Ascending aorta (tissue), 2 donors: ENCODE measurements around the gene NDUFV2. TPM values are rescaled to one million over a fixed set of nuclear protein-coding genes. Genes with fewer than 3 reads are reported as not detected.
"Not testable (repeated sequence)": the region's sequence is repeated elsewhere in the genome, so short reads cannot be mapped to it uniquely, and the experiment has no call there.

ENCODE experiments used
- DNase-seq, 2 donors: peaks; one replicate each; pipeline ENCODE4 v3.0.0-alpha.2; 2019; ENCODE audit warnings: low spot score in 2 of 2
- H3K27ac ChIP-seq, 2 donors: fragments of 200-600 bp; sonication (generic); one replicate each; pipeline ENCODE4 v1.5.1; 2016 to 2017; ENCODE audit warnings: mild to moderate bottlenecking in 1 of 2
- H3K27me3 ChIP-seq: fragments of 200-600 bp; sonication (generic); one replicate; pipeline ENCODE4 v1.5.1; 2017
- H3K36me3 ChIP-seq, 2 donors: fragments of 200-600 bp; sonication (generic); one replicate each; pipeline ENCODE4 v1.5.1; 2016
- H3K4me1 ChIP-seq, 2 donors: fragments of 200-600 bp; sonication (generic); one replicate each; pipeline ENCODE4 v1.5.1; 2016 to 2017; ENCODE audit warnings: mild to moderate bottlenecking in 1 of 2
- H3K4me3 ChIP-seq, 2 donors: fragments of 200-600 bp; sonication (generic); one replicate each; pipeline ENCODE4 v1.5.1; 2016 to 2017; ENCODE audit warnings: mild to moderate bottlenecking in 1 of 2
- H3K9me3 ChIP-seq, 2 donors: fragments of 200-600 bp; sonication (generic); one replicate each; pipeline ENCODE4 v1.5.1; 2016
- CTCF ChIP-seq, 3 experiments: fragments of 200-600 bp in 2 of 3; fragments of 450-650 bp in 1 of 3; sonication (generic) in 2 of 3; IDR thresholded peaks; one replicate each; pipeline ENCODE4 v1.5.1; 2016 to 2019; ENCODE audit warnings: antibody characterized with exemption in 3 of 3, mild to moderate bottlenecking in 1 of 3, moderate library complexity in 1 of 3
- intact Hi-C: fragments of 100-400 bp; cut with DNase I; formaldehyde crosslinking; loops from one replicate; pipeline ENCODE4 v1.15.1; 2023
- total RNA-seq: library from RNA; depleted of rRNA; stranded (reverse); fragments of >200 nt; gene quantifications from one replicate; pipeline ENCODE4 v1.1.0, GENCODE V29; 2016

The NDUFV2 gene
- total RNA-seq, 1 donor from 2014 or later = 48.6 TPM

- intact Hi-C loops = no loop called here
- no peak for DNase-seq
- no peak for TF ChIP-seq CTCF (IDR thresholded peaks at IDR 0.05)
- H3K9me3 ChIP-seq = no peaks in the 10 kb centered on the region
- H3K27ac ChIP-seq = no peak overlapping the region
- H3K27me3 ChIP-seq = no peaks in the 10 kb centered on the region
- H3K36me3 ChIP-seq = no peaks in the 10 kb centered on the region
- H3K4me1 ChIP-seq = peaks cover 0 to 21% of the 10 kb centered on the region in 2 donors
- H3K4me3 ChIP-seq = no peak overlapping the region
Measured at GRCh38 chr18:9153256-9153655, 50.8 kb downstream of the NDUFV2 start.

DNA sequence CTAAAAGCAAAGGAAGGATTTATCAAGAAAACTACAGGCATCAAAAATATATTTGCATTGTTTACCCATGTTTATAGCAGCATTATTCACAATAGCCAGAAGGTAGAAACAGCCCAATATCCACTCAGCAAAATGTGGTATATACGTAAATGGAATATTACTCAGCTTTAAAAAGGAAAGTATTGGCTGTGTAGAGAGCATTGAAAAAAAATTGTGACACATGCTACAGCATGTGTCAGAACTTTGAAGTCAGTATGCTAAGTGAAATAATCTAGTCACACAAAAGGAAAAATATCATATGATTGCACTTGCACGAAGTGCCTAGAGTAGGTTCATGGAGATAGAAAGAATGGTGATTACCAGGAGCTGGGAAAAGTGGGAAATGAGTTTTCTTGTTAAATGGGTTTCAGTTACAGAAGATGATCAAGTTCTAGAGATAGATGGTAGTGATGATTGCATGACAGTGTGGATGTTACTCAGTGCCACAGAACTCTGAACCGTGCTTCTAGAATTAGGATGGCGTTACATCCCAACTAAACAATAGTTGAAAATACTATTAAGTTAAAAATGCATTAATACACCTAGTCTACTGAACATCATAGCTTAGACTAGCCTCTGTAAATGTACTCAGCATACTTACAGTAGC lies 54.2 kb downstream of the NDUFV2 start:
- no peak for TF ChIP-seq CTCF (IDR thresholded peaks at IDR 0.05)
- no peaks in the 10 kb centered on the region for H3K27me3 ChIP-seq
- intact Hi-C loops = no loop called here
- no peaks in the 10 kb centered on the region for H3K9me3 ChIP-seq
- no peak overlapping the region for H3K4me3 ChIP-seq
- H3K4me1 ChIP-seq = peaks cover 0 to 19% of the 10 kb centered on the region in 2 donors
- no peak for DNase-seq
- no peak overlapping the region for H3K27ac ChIP-seq
- H3K36me3 ChIP-seq = no peaks in the 10 kb centered on the region

DNA sequence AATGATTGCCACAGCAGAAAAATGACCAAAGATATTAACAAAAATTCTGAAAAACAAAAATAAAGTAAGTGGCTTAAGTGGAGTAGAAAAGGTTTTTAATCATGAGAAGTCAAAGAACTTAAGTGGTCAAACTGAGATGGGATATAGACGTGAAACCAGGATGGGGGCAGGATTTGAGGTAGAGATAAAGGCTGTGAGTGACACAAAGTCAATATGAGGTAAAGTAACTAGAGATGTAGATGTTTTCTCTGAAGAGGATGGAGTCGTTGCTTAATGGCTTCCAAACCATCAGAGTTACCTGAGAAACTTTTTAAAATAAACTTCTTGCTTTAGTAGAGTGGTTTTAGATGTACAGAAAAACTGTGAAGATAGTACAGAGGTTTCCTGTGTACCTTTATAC lies 55.3 kb downstream of the NDUFV2 start:
- intact Hi-C loops = no loop called here
- Histone ChIP-seq H3K36me3 (no peaks in the 10 kb centered on the region), H3K9me3 (no peaks in the 10 kb centered on the region), H3K27ac (no peak overlapping the region), H3K4me1 (peaks cover 0 to 13% of the 10 kb centered on the region in 2 donors), H3K27me3 (no peaks in the 10 kb centered on the region), H3K4me3 (no peak overlapping the region)
- DNase-seq = no peak
- no peak for TF ChIP-seq CTCF (IDR thresholded peaks at IDR 0.05)

GRCh38 chr18:9160014-9160413 lies 57.5 kb downstream of the NDUFV2 start:
- Histone ChIP-seq H3K9me3 (peaks cover 0 to 15% of the 10 kb centered on the region in 2 donors), H3K4me3 (no peak overlapping the region), H3K4me1 (peaks cover 0 to 5% of the 10 kb centered on the region in 2 donors), H3K36me3 (no peaks in the 10 kb centered on the region), H3K27me3 (no peaks in the 10 kb centered on the region), H3K27ac (no peak overlapping the region)
- intact Hi-C loops = no loop called here
- TF ChIP-seq CTCF (IDR thresholded peaks at IDR 0.05) = no peak
- no peak for DNase-seq

DNA sequence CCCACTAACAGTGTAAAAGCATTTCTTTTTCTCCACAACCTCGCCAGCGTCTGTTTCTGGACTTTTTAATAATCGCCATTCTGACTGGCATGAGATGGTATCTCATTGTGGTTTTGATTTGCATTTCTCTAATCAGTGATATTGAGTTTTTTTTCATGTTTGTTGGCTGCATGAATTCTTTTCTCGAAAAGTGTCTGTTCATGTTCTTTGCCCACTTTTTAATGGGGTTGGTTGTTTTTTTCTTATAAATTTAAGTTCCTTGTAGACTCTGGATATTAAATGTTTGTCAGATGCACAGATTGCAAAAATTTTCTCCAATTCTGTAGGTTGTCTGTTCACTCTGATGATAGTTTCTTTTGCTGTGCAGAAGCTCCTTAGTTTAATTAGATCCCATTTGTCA lies 60.2 kb downstream of the NDUFV2 start:
- peaks cover 0 to 15% of the 10 kb centered on the region in 2 donors for H3K9me3 ChIP-seq
- DNase-seq, intact Hi-C loops, H3K4me3 ChIP-seq, H3K27me3 ChIP-seq, H3K36me3 ChIP-seq, H3K4me1 ChIP-seq, H3K27ac ChIP-seq: not testable (repeated sequence)

DNA sequence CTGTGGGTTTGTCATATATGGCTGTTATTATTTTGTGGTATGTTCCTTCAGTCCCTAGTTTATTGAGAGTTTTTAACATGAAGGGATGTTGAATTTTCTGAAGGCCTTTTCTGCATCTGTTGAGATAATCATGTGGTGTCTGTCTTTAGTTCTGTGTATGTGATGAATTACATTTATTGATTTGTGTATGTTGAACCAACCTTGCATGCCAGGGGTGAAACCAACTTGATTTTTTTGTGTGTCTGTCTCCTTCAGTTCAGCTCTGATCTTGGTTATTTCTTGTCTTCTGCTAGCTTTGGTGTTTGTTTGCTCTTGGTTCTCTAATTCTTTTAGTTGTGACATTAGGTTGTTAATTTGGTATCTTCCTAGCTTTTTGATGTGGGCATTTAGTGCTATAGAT lies 61.6 kb downstream of the NDUFV2 start:
- peaks cover 0 to 15% of the 10 kb centered on the region in 2 donors for H3K9me3 ChIP-seq
- H3K27ac ChIP-seq, H3K4me1 ChIP-seq, H3K4me3 ChIP-seq, intact Hi-C loops, DNase-seq, H3K27me3 ChIP-seq, H3K36me3 ChIP-seq: not testable (repeated sequence)

DNA sequence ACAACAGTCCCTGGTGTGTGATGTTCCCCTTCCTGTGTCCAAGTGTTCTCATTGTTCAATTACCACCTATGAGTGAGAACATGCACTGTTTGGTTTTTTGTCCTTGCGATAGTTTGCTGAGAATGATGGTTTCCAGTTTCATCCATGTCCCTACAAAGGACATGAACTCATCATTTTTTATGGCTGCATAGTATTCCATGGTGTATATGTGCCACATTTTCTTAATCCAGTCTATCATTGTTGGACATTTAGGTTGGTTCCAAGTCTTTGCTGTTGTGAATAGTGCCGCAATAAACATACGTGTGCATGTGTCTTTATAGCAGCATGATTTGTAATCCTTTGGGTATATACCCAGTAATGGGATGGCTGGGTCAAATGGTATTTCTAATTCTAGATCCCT lies 63.4 kb downstream of the NDUFV2 start:
- H3K36me3 ChIP-seq, intact Hi-C loops, H3K4me3 ChIP-seq, H3K27ac ChIP-seq, DNase-seq, H3K27me3 ChIP-seq, H3K4me1 ChIP-seq: not testable (repeated sequence)
- H3K9me3 ChIP-seq = peaks cover 0 to 15% of the 10 kb centered on the region in 2 donors

- H3K36me3 ChIP-seq, DNase-seq: not testable (repeated sequence)
Measured at GRCh38 chr18:9169515-9169914, 67.0 kb downstream of the NDUFV2 start.

DNA sequence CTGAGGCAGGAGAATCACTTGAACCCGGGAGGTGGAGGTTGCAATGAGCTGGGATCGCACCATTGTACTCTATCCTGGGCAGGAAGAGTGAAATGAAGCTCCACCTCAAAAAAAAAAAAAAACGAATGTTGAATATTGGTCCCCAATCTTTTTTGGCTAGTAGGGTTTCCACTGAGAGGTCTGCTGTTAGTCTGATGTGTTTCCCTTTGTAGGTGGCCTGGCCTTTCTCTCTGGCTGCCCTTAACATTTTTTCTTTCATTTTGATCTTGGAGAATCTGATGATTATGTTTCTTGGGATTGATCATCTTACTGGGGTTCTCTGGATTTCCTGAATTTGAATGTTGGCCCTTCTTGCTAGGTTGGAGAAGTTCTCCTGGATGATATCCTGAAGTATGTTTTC lies 69.4 kb downstream of the NDUFV2 start:
- H3K27me3 ChIP-seq, intact Hi-C loops, H3K4me3 ChIP-seq, H3K36me3 ChIP-seq, DNase-seq, H3K27ac ChIP-seq, H3K9me3 ChIP-seq: not testable (repeated sequence)
- peaks cover 0 to 11% of the 10 kb centered on the region in 2 donors for H3K4me1 ChIP-seq

More at GRCh38 chr18:9169515-9169914, 67.0 kb downstream of the NDUFV2 start:
- H3K27me3 ChIP-seq, intact Hi-C loops, H3K27ac ChIP-seq, H3K4me3 ChIP-seq, H3K4me1 ChIP-seq, H3K9me3 ChIP-seq: not testable (repeated sequence)
